Stromal cell of bone marrow (primary cell): ENCODE results near the gene NID1.
"Not testable (repeated sequence)": the region's sequence is repeated elsewhere in the genome, so short reads cannot be mapped to it uniquely, and the experiment has no call there.

Experiments used
- DNase-seq: peaks from one replicate; pipeline ENCODE4 v3.0.0-alpha.2; 2012; ENCODE audit warnings: low read depth

Gene NID1

DNA sequence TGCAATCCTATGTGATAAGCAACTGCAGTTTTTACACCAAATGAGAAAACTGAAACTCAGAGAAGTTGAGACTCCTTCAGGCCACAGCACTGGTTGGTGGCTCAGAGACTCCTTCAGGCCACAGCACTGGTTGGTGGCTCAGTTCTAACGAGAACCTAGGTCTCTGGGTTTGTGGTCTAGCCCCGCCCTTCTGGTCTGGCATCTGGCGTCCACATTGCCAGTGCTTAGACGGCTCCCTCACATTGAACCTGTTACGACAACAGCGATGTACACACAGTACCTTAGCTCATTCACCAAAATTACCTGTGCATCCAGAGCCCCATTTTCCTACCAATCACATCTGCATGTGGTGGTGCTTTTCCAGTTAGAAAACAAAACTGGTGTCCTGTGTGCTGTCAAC lies 66.1 kb downstream of the NID1 start:
- DNase-seq: no peak

DNA sequence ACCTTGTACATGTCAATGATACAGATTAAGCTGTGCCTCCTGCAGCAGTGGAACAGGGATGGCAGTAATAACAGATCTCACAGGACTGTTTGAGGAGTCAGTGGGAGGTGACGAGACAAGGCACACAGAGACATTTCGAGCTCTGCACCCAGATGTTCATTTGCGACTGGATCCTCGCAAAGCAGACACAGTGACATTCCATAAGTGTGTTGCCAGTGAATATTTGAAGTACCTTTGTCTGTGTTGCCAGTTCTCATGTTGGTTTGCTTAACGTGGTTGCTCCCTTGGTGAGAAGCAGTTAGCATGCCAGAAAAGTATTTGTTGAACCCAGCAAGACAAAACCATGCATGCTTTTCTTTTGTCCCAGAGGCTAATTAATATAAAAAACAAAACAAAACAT lies 67.0 kb downstream of the NID1 start:
- no peak for DNase-seq

DNA sequence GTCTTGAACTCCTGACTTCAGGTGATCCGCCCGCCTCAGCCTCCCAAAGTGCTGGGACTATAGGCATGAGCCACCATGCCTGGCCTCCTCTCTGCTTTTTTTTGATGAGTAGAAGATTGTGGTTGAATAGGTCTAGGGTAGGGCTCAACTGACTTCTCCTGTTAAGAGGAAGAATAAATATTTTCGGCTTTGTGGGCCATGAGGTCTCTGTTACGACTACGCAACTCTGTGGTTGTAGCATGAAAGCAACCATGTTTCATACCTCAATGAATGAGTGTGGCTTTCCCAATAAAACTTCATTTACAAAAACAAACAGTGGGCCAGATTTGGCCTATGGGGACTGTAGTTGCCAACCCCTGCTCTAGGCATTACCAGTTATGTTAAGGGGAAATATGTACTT lies 67.8 kb downstream of the NID1 start:
- DNase-seq: no peak

DNA sequence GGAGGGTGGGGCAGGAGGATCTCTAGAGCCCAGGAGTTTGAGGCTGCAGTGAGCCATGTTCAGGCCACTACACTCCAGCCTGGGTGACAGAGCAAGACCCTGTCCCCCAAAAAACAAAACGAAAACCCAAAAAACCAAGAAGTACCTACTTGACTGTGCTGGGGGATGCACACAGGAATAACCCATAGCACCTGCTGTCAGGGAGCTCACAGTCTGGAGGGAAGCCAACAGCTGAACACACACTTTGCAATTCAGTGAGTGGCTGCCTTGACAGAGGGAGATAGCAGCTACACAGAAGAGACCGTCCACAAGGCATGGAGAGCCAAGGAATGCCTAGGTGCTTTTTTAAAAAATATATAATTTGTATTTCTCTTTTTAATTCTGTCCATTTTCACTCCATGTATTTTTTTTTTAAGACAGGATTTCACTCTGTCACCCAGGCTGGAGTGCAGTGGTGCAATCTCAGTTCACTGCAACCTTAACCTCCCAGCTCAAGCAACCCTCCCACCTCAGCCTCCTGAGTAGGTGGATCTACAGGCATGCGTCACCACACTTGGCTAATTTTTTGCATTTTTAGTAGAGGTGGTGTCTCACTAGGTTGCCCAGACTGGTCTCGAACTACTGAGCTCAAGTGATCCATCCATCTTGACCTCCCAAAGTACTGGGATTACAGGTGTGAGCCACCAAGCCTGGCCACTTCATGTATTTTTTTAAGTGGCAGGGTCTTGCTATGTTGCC lies 68.7 kb downstream of the NID1 start:
- DNase-seq: no peak

DNA sequence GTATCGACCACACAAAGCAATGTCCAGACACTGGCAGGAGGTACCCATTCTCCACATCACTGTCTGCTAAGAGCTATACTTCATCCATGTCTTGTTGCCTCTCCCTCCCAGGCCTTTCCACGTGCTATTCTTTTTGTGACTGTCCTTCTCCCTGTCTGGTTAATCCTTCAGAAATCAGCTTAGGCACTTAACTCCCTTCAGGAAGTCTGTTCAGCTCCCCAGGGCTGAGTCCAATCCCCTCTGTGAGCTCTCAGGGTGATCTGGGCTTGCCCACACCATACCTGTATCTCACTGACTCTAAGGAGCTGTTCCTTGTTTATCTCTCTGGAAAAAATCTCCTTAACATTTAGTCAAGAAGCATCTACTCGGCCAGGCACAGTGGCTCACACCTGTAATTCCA lies 69.4 kb downstream of the NID1 start:
- DNase-seq: no peak

DNA sequence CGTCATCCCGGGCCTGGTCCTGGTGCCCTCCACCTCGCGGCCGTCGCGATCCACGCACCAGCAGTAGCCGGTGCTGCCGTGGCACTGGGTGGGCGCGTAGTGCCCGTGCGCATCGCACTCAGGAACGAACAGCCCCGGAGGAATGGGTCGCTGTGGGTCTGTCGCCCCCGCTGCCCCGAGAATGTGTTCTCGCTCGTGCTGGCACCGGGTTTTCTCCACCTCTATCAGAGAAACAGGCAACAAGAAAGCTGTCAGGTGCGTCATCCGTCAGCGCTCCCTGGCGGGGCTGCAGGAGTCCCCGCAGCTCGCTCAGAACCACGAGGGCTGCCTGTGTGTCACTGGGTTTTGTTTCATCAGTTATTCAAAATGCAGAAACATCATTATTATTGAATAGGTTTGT lies 71.2 kb downstream of the NID1 start:
- no peak for DNase-seq

DNA sequence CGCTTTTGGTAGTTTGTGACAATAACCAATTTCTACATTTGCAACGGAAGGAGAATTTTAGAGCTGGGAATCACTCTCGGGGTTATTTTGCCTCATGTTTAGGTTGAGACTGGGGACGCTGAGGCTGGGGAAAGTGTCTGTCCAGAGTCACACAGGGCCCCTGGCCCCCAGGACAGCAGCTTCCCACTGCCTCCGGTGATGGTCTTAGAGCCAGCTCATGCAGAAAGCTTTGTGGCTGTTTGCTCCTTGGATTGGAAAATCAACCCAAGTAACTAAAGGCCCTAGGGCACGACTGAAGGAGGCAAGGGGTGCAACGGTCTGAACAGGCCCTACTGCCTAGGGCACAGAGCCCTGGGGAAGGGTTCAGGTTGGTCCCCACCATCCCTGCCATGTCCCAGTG lies 72.0 kb downstream of the NID1 start:
- DNase-seq: no peak

DNA sequence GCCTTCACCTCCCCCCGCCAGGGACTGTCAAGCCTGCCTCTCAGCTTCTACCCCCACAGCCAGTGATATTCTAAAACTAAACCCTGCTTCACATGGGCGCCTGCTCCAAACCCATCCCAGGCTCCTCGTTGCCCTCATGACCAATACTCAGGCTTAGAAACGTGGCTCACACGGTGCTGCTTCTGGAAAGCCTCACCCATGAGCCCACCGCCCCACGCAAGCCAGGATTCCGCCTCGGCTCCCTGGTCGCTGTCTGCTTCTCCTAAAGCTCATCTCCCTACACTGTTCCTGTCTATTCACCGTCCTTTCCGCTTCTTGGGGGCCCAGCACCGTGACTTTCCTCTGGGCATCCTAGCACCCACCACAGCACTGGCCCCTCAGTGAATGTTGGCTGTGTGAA lies 72.5 kb downstream of the NID1 start:
- DNase-seq: no peak

DNA sequence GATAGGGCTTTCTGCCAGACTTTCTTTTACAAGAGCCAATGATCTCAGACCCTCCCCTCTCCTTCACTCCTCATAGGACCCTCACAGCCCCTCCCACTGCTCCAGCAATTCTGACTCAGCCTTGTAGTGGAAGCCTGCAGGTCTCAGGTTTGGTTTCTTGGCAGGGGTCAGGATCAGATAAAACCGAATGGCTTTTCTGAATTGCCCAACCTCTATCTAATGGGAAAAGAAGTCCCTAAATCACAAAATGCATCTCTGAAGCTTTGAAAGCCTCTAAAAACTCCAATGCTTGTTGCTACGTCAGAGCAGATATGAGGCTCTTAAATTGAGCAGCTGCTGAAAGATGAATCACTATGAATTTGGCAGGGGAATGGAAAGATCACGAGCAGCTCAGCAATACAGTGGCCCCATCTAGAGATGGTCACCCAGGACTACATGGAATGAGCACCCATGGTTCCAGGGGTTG lies 74.5 kb downstream of the NID1 start:
- peak; percentile 66 for DNase-seq

DNA sequence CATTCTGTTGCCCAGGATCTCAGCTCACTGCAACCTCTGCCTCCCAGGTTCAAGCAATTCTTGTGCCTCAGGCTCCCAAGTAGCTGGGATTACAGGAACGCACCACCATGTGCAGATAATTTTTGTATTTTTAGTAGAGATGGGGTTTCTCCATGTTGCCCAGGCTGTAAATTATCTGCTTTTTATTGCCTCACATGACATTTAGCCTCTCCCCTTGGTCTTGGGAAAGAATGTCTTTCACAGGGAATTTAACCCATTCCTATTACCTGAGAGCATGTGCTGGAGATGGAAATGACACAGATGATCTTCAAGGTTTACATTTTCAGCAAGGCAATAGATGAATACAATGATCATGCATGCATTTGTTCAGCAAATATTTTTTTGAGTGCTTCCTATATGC lies 75.8 kb downstream of the NID1 start:
- DNase-seq: no peak

DNA sequence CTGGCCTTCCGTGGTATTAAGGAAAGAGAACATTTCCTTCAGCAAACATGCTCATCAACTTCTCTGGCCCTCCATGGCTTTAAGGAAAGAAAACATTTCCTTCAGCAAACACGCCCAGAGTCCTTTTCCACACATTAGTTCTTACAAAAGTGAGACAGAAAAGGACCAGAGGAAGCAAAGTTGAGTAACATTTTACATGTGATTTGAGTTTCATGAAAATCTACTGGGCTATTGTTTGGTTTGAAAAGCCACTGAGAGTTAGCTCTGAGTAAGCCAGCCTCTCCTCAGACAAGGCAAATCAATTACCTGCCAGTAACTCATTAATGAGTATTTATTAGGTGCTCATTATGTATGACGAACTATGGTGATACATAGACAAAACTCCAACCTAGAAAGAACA lies 78.0 kb downstream of the NID1 start:
- no peak for DNase-seq

DNA sequence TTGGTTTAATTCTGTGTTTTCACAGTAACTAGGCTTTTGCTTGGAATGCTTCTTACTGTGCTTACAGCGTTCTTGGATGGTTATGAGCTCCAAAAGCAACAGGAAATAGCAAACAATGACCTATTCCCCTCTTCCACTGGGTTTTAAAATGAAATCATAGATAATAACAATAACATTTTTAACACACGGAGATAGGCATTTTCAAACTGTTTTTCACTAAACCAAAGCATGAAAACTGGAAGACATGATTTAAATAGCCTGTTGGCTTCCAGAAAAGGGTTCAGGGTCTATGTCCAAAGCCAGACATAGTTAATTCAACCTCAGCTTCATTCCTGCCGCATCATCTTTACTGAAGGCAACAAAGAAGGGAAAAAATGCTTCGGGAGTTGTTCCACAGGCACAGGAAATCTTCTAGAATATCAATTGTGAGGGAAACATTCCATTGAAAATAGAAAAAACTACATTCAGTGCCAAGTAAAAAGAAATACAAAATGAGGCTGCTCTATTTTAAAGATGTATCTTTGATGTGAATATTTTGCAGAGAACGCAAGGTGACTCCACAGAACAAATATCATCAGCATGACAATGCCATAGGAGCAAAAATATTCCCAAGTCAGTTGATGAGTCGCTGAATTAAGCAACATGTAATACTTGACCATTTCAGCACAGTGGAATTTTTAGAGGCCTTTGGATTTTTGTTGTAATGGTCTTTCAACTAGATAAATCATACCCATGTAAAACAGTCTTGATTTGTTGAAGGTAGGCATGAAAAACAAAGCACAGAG lies 80.7 kb downstream of the NID1 start:
- DNase-seq: peak; percentile 64

DNA sequence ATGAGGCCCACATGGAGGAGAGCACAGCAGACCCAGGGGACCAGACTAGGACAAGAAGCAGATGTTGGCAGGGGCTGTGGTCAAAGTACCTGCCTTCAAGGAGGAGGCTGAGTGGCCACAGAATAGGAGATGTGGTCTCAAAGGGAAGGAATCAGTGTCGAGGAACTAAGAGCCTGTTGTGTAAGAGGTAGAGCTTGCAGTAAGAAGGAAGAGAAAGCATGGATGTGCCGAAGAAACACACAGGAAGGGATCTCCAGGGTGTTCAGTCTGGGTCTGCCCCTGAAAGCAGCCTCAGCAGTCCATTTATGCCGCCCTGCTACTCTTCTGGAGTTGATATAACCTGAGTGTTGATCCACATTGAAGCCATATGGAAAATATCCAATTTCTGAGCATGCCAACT lies 83.9 kb downstream of the NID1 start:
- no peak for DNase-seq

DNA sequence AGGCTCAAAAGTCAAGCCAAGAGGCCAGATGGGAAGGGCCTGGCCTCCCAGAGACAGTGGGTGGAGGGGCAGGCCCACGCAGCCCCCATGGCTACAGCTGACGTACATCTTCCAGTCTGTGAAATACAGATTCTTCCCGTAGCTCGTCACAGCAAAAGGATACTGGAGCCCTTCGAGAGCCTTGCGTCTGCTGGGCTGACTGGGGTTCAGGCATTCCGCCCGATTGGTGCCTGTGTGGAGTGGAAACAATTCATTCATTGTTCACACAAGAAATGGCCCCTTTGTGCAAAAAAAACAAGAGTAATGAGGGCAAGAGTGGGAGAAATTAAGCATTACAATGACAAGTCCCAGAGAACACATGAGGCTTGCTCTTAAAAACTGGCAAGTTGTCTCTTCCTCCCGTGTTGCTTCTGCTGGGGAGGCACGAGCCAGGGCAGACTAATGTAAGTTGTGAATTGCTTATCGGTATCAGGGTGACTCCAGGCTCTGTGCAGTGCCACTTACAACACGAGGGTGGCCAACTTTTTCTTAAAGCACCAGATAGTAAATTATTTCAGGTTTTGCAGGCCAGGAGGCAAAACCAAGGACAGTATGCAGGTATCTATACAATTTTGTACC lies 85.1 kb downstream of the NID1 start:
- no peak for DNase-seq

DNA sequence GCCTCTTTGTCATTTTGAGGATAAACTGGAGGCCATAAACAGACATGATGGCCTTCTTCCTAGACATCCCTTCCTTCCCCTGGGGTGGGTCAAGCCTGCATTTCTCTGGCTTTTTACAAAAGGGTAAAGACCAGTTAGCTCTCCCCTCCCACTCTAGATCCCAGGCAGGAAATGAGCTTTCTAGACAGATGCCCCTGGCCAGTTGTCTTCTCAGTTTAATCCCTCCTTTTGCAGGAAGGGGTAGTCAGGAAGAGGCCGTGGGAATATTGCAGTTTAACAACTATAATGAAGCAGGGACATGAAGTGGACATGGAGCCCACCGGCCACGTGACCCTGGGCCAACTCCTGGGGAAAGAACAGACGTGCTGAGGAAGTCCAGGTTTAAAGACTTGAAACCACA lies 85.7 kb downstream of the NID1 start:
- DNase-seq: no peak

DNA sequence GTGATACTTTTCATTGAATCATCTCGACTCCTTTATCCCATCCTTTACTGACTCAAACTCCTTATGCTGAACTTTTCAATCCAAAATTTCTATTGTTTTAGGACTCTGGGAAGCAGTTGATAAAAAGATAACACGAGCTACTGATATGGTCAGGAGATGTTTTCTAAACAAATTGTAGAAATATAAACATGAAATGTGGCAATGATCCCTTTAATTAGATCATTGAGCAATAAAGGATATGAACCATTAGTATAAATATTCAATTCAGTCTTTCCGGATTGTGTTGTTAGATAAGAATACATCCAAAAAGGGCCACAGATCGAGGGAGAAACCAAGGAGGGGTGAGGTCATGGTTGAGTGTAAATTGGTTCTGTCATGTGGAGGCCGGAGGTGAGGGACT lies 88.4 kb downstream of the NID1 start:
- no peak for DNase-seq

DNA sequence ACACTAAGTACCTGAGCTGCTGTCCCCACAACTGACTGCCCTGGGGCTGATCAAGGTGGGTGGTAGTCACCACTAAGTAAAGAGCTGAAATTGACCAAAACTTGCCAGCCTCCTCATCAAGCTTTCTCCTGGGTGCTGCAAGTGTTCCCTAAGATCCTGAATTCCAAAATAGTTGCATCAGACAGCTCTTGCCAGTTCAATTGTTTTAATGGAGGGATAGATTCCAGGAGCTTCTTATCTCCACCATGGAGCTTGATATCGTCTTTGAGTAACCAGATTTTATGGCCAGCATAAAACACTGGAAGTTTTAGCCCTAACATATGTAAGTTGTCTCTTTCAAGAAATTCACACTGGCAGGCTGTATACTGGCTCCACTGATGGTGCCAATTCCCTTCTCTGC lies 90.3 kb downstream of the NID1 start:
- DNase-seq: no peak

DNA sequence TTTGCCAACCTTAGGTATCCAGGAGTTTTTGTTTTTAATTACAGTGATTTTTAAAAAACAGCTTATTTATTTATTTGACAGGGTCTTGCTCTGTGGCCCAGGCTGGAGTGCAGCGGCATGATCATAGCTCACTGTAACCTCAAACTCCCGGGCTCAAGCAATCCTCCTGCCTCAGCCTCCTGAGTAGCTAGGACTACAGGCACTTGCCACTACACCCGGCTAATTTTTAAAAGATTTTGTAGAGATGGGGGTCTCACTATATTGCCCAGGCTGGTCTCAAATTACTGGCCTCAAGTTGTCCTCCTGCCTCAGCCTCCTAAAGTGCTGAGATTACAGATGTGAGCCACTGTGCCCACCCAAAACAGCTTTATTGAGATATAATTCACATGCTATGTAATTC lies 92.2 kb downstream of the NID1 start:
- not testable (repeated sequence) for DNase-seq

DNA sequence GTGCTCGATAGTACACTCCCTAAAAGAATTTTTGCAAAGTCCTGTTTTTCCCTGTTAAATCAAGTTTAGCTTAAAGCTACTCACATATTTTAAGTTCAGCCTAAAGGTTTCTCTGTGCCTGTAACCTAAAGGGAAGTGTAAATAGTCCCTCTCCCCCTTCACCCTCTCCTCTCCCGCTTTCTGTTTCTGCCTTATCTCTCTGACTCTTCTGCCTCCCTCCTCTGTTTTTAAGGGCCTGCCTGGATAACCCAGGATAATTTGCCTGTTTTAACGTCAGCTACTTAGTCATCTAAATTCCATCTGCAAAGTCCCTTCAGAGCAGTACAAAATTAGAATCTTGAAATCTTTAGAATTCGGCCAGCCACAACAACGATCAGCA lies 92.6 kb downstream of the NID1 start:
- DNase-seq: peak; percentile 70

DNA sequence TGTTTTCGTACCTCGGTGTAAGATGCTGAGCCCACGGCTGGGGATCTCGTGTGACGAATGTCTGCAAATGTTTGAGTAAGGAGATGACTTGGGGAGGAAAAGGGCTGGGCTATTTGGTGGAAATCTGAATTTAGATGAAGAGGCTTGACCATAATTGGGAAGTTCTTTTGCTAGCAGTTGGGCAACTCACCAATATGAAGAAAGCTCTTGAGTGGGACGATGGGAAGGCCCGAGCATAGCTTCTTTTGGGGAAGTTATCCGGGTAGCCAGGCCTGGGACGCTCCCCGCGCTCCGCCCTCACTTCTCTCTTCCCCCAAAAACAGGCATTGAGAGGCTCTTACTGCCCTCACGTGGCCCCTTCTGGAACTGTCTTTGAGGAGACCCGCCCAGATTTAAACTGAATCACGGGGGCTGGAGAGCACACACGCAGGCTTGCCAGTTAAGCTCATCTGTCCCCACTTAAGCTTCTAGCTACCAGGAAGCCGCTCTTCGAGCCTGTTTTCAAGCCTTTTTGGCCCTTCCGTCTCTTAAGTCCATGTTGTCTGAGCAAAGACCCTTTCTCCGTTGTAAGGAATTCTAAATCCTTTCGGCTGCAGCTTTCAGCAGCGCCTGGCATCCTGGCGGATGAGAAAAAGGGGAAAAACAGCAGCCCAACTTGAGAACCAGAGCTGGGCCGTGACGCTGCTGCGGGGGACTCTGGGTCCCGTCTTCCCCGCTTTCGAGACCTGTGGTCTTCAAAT lies 93.1 kb downstream of the NID1 start:
- peak; percentile 94 for DNase-seq

DNA sequence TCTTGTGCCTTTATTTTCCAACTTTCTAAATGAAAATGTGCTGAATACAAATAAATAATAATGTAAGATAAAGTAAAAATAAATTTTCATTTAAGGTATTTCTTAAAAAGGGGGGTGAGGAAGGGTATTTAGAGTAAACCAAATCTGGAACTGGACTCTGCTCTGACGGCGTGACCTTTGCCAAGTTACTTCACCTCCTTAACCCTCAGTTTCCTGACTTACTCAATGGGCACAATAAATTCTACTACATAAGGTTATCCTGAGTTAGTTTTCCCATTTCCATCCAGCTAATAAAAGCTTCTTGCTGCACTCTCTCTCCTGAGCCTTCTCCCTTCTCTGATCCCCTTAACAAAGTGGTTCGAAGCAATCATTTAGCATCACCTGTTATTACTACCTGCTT lies 93.9 kb downstream of the NID1 start:
- no peak for DNase-seq

DNA sequence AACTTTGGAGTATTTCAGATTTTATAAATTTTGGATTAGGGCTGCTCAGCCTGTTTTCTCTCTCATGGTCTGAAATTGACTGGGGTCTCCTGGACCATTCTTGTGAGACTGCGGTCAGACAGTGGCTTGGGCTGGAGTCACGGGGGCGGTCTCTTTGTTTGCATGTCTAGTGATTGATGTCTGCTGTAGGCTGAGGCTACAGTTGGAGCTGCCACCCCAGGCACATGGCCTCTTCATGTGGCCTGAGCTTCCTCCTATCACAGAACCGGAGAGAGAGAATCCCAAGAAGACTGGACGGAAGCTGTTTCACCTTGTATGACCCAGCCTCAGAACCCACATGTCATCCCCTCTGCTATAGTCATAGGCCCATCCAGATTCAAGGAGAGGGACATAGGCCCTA lies 96.1 kb downstream of the NID1 start:
- no peak for DNase-seq

DNA sequence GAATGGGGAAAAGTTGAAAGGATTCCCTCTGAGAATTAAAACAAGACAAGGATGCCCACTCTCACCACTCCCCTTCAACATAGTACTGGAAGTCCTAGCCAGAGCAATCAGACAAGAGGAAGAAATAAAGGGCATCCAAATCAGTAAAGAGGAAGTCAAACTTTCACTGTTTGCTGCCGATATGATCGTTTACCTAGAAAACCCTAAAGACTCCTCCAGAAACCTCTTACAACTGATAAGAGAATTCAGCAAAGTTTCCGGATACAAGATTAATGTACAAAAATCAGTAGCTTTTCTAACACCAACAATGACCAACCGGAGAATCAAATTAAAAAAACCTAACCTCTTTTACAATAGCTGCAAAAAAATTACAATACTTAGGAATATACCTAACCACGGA lies 98.8 kb downstream of the NID1 start:
- DNase-seq: not testable (repeated sequence)
